Measurements from ENCODE around the gene CFAP92.

The CFAP92 gene

GRCh38 chr3:129006864-129007263, 13.0 kb upstream of the CFAP92 start:
- in situ Hi-C loops (cut with MboI; ENCODE audit: low sequenced_read_pairs) = no loop called here

GRCh38 chr3:129005526-129006303, 11.8 kb upstream of the CFAP92 start:
- in situ Hi-C loops (cut with MboI; ENCODE audit: low sequenced_read_pairs) = no loop called here

GRCh38 chr3:129004639-129005295, 10.9 kb upstream of the CFAP92 start:
- in situ Hi-C loops (cut with MboI; ENCODE audit: low sequenced_read_pairs) = no loop called here

- in situ Hi-C loops (cut with MboI; ENCODE audit: low sequenced_read_pairs) = no loop called here
These were observed 9.8 kb upstream of the CFAP92 start for GRCh38 chr3:129003578-129004112.

- in situ Hi-C loops (cut with MboI; ENCODE audit: low sequenced_read_pairs) = no loop called here
These were observed 9.0 kb upstream of the CFAP92 start for GRCh38 chr3:129002573-129003569.

GRCh38 chr3:129001806-129002572, 8.1 kb upstream of the CFAP92 start:
- in situ Hi-C loops (cut with MboI; ENCODE audit: low sequenced_read_pairs) = no loop called here

GRCh38 chr3:129001101-129001805, 7.4 kb upstream of the CFAP92 start, which contains the start of gene EFCC1:
Gene EFCC1, plus strand, starts transcription at chr3:129001304. Its CDS starts 325 bp downstream, at chr3:129001629.
- in situ Hi-C loops (cut with MboI; ENCODE audit: low sequenced_read_pairs) = no loop called here

- in situ Hi-C loops (cut with MboI; ENCODE audit: low sequenced_read_pairs) = no loop called here
These were observed 6.8 kb upstream of the CFAP92 start for GRCh38 chr3:129000742-129001100.

- in situ Hi-C loops (cut with MboI; ENCODE audit: low sequenced_read_pairs) = no loop called here
These were observed 5.2 kb upstream of the CFAP92 start for GRCh38 chr3:128999102-128999501.

GRCh38 chr3:128998561-128998960, 4.7 kb upstream of the CFAP92 start:
- in situ Hi-C loops (cut with MboI; ENCODE audit: low sequenced_read_pairs) = no loop called here

GRCh38 chr3:128997486-128998133, 3.7 kb upstream of the CFAP92 start:
- in situ Hi-C loops (cut with MboI; ENCODE audit: low sequenced_read_pairs) = no loop called here

GRCh38 chr3:128996726-128997125, 2.9 kb upstream of the CFAP92 start:
- in situ Hi-C loops (cut with MboI; ENCODE audit: low sequenced_read_pairs) = no loop called here

GRCh38 chr3:128996200-128996599, 2.3 kb upstream of the CFAP92 start:
- in situ Hi-C loops (cut with MboI; ENCODE audit: low sequenced_read_pairs) = no loop called here

- in situ Hi-C loops (cut with MboI; ENCODE audit: low sequenced_read_pairs) = no loop called here
These were observed 1.9 kb upstream of the CFAP92 start for GRCh38 chr3:128995737-128996136.

GRCh38 chr3:128994581-128995546, 988 bp upstream of the CFAP92 start:
- in situ Hi-C loops (cut with MboI; ENCODE audit: low sequenced_read_pairs) = no loop called here

- in situ Hi-C loops (cut with MboI; ENCODE audit: low sequenced_read_pairs) = no loop called here
These were observed 267 bp upstream of the CFAP92 start for GRCh38 chr3:128994173-128994512.

- in situ Hi-C loops (cut with MboI; ENCODE audit: low sequenced_read_pairs) = no loop called here
These were observed 883 bp downstream of the CFAP92 start for GRCh38 chr3:128992926-128993460.

Data from hTERT RPE-1 (cell line).